ENCODE results near the gene TBC1D8B.

DNA sequence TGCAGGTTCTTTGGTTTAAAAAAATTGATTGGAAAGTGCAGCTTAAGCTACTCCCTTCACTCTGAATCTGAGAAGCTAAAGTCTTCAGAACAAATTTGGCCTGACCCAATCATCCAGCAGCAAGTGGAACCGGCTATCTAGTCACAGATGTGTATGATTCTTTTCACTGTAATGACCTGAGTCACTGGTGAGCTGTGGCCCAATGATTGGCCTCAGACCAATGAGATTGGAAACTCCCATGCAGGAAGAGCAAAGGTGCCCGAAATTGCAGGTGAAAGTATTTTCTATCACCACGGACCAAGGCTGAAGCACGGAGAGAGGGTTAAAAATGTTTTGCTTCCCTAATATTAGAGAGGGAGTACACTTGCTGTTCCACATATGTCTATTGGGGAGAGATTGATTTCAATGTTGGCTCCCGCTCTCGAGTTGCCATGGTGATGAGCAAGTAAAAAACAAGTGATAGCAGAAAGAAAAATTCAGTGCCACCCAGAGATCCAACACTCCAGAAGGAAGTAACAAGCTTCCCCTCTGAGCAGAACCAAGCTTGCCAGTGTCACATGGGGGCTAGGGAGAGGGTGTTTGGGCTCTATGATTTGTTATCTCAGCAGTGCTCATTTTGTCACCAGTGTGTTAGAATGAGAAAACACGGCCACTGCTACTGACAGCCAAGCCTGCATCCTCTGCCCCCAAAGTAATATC lies 89.4 kb downstream of the TBC1D8B start:
- TF ChIP-seq, protein P1, sequence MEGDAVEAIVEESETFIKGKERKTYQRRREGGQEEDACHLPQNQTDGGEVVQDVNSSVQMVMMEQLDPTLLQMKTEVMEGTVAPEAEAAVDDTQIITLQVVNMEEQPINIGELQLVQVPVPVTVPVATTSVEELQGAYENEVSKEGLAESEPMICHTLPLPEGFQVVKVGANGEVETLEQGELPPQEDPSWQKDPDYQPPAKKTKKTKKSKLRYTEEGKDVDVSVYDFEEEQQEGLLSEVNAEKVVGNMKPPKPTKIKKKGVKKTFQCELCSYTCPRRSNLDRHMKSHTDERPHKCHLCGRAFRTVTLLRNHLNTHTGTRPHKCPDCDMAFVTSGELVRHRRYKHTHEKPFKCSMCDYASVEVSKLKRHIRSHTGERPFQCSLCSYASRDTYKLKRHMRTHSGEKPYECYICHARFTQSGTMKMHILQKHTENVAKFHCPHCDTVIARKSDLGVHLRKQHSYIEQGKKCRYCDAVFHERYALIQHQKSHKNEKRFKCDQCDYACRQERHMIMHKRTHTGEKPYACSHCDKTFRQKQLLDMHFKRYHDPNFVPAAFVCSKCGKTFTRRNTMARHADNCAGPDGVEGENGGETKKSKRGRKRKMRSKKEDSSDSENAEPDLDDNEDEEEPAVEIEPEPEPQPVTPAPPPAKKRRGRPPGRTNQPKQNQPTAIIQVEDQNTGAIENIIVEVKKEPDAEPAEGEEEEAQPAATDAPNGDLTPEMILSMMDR (conservative IDR thresholded peaks at IDR 0.05; ENCODE audit: low read depth, low read length): no peak
- no peak for TF ChIP-seq EZH2 (IDR thresholded peaks at IDR 0.05; ENCODE audit: low read length, unreplicated experiment)

All from PC-3 (cell line).